SK-N-SH treated with all-trans-retinoic acid at 6 μM for 48 hours (cell line): ENCODE results near the gene R3HDM2.

ENCODE experiments used
- ATAC-seq: fragments of 200-7000 bp; cut with Tn5 transposase; 3 replicates; pipeline ENCODE4 v1.9.1; 2020; ENCODE audit warnings: mild to moderate bottlenecking, moderate library complexity
- CREB5 ChIP-seq: fragments of 250-450 bp; sonication (Bioruptor Pico); IDR thresholded peaks from 2 replicates; pipeline ENCODE4 v1.5.1; 2020; ENCODE audit warnings: low read depth, mild to moderate bottlenecking, moderate library complexity
- CSRNP3 ChIP-seq: fragments of 250-450 bp; sonication (Bioruptor Pico); IDR thresholded peaks from 2 replicates; pipeline ENCODE4 v1.5.1; 2021; ENCODE audit warnings: mild to moderate bottlenecking, moderate library complexity
- ESRRG ChIP-seq: fragments of 250-450 bp; sonication (Bioruptor Pico); IDR thresholded peaks from 2 replicates; pipeline ENCODE4 v1.6.1; 2021; ENCODE audit warnings: mild to moderate bottlenecking
- GLIS3 ChIP-seq: fragments of 250-450 bp; sonication (Bioruptor Pico); IDR thresholded peaks from 2 replicates; pipeline ENCODE4 v1.5.0; 2020; ENCODE audit warnings: mild to moderate bottlenecking, moderate library complexity
- ISL1 ChIP-seq: fragments of 250-450 bp; sonication (Bioruptor Pico); IDR thresholded peaks from 2 replicates; pipeline ENCODE4 v2.1.2; 2022; ENCODE audit warnings: mild to moderate bottlenecking, moderate library complexity
- PATZ1 ChIP-seq: fragments of 250-450 bp; sonication (Bioruptor Pico); IDR thresholded peaks from 2 replicates; pipeline ENCODE4 v1.8.0; 2020; ENCODE audit warnings: mild to moderate bottlenecking, moderate library complexity, borderline replicate concordance
- POU6F1 ChIP-seq: fragments of 250-450 bp; sonication (Bioruptor Pico); IDR thresholded peaks from 2 replicates; pipeline ENCODE4 v1.8.0; 2021; ENCODE audit warnings: low read depth, mild to moderate bottlenecking, moderate library complexity, borderline replicate concordance
- SNAI2 ChIP-seq: fragments of 250-450 bp; sonication (Bioruptor Pico); IDR thresholded peaks from 2 replicates; pipeline ENCODE4 v1.5.0; 2020; ENCODE audit warnings: mild to moderate bottlenecking, moderate library complexity
- TCF4 ChIP-seq: fragments of 250-450 bp; sonication (Bioruptor Pico); IDR thresholded peaks from 2 replicates; pipeline ENCODE4 v1.8.0; 2021; ENCODE audit warnings: mild to moderate bottlenecking, moderate library complexity, borderline replicate concordance
- TOX ChIP-seq: fragments of 250-450 bp; sonication (Bioruptor Pico); IDR thresholded peaks from 2 replicates; pipeline ENCODE4 v1.8.0; 2021; ENCODE audit warnings: mild to moderate bottlenecking, moderate library complexity, borderline replicate concordance
- TSHZ2 ChIP-seq: fragments of 250-450 bp; sonication (Bioruptor Pico); IDR thresholded peaks from 2 replicates; pipeline ENCODE4 v1.5.0; 2020; ENCODE audit warnings: mild to moderate bottlenecking, moderate library complexity
- ZC3H10 ChIP-seq: fragments of 250-450 bp; sonication (Bioruptor Pico); IDR thresholded peaks from 2 replicates; pipeline ENCODE4 v1.5.1; 2021; ENCODE audit warnings: mild to moderate bottlenecking, moderate library complexity
- ZFP3 ChIP-seq: fragments of 250-450 bp; sonication (Bioruptor Pico); IDR thresholded peaks from 2 replicates; pipeline ENCODE4 v1.5.0; 2020; ENCODE audit warnings: mild to moderate bottlenecking, moderate library complexity
- ZNF565 ChIP-seq: fragments of 450-650 bp; formaldehyde crosslinking; conservative IDR thresholded peaks from 2 replicates; pipeline ENCODE4 v1.5.0; 2020; ENCODE audit warnings: low read depth, mild to moderate bottlenecking, moderate library complexity
- ZNF8 ChIP-seq: fragments of 450-650 bp; formaldehyde crosslinking; IDR thresholded peaks from 2 replicates; pipeline ENCODE4 v1.5.0; 2020; ENCODE audit warnings: mild to moderate bottlenecking, moderate library complexity

R3HDM2 gene

GRCh38 chr12:57214398-57214781 lies 216.5 kb downstream of the R3HDM2 start:
- ATAC-seq, result peak; percentile 78
- TF ChIP-seq ZNF8 (CRISPR knock-in tag) (no peak), ESRRG (no peak), PATZ1 (CRISPR knock-in tag) (no peak), CSRNP3 (CRISPR knock-in tag) (no peak), POU6F1 (CRISPR knock-in tag) (no peak)

- TF ChIP-seq TCF4 (CRISPR knock-in tag) (no peak), CREB5 (CRISPR knock-in tag) (no peak), ZNF8 (CRISPR knock-in tag) (no peak), TSHZ2 (CRISPR knock-in tag) (no peak), ZNF565 (CRISPR knock-in tag) (no peak), ZC3H10 (CRISPR knock-in tag) (no peak), CSRNP3 (CRISPR knock-in tag) (no peak), ZFP3 (no peak), SNAI2 (CRISPR knock-in tag) (no peak), POU6F1 (CRISPR knock-in tag) (no peak), PATZ1 (CRISPR knock-in tag) (no peak), TOX (CRISPR knock-in tag) (no peak), ISL1 (CRISPR knock-in tag) (no peak), GLIS3 (CRISPR knock-in tag) (no peak)
- ATAC-seq, result peak; percentile 4
Observed at GRCh38 chr12:57213763-57214397, 217.0 kb downstream of the R3HDM2 start.
